B cell (primary cell): Measurements from ENCODE around the gene ENDOV. TPM values are rescaled to one million over a fixed set of nuclear protein-coding genes. Genes with fewer than 3 reads are reported as not detected.

ENCODE experiments used
- ATAC-seq: fragments of 200-7000 bp; cut with Tn5 transposase; one replicate; pipeline ENCODE4 v1.10.0; 2021; ENCODE audit warnings: low read depth, mild to moderate bottlenecking, moderate number of reproducible peaks, moderate library complexity
- CTCF ChIA-PET: fragments of 350-600 bp; sonication (Branson Sonifier 250); formaldehyde crosslinking; loops from one replicate; lab custom pipeline; 2021; ENCODE audit warnings: antibody characterized with exemption, inconsistent platforms; lab: Charles Lee
- POLR2A ChIA-PET: fragments of 350-600 bp; sonication (Branson Sonifier 250); formaldehyde crosslinking; loops from one replicate; lab custom pipeline; 2021; ENCODE audit warnings: antibody characterized with exemption; lab: Charles Lee
- DNase-seq: peaks from one replicate; pipeline ENCODE4 v3.0.0; 2013
- H2AFZ ChIP-seq: 2 replicates; pipeline ENCODE4 v1.6.1; 2012; ENCODE audit warnings: mild to moderate bottlenecking, low read depth, low read length; ENCODE audit not compliant: insufficient read depth, poor library complexity, severe bottlenecking
- H3K27ac ChIP-seq, 2 donors: 1 replicate in 1 of 2; 2 replicates in 1 of 2; pipeline ENCODE4 v1.5.1; 2012 to 2013; ENCODE audit warnings: low read length in 2 of 2, mild to moderate bottlenecking in 2 of 2, moderate library complexity in 1 of 2
- H3K27me3 ChIP-seq, 4 experiments: fragments of 200-600 bp in 1 of 4; sonication (generic) in 1 of 4; replicated peaks in 1 of 4; 1 replicate in 2 of 4; 2 replicates in 2 of 4; pipeline versions ENCODE4 v1.6.1 to v1.7.0; 2013 to 2016; ENCODE audit warnings: low read length in 3 of 4, mild to moderate bottlenecking in 2 of 4, mixed read lengths in 1 of 4, moderate library complexity in 1 of 4; ENCODE audit not compliant: insufficient read depth in 4 of 4, control insufficient read depth in 3 of 4; ENCODE audit errors: control extremely low read depth in 1 of 4
- H3K36me3 ChIP-seq, 2 experiments: replicated peaks in 1 of 2; 1 replicate in 1 of 2; 2 replicates in 1 of 2; pipeline versions ENCODE4 v1.6.1 to v1.7.1; 2013; ENCODE audit warnings: low read length in 1 of 2; ENCODE audit not compliant: insufficient read depth in 2 of 2, control insufficient read depth in 1 of 2; ENCODE audit errors: control extremely low read depth in 1 of 2, extremely low read depth in 1 of 2
- H3K4me1 ChIP-seq, 2 donors: fragments of 200-600 bp in 1 of 2; sonication (generic) in 1 of 2; 1 replicate in 1 of 2; 2 replicates in 1 of 2; pipeline versions ENCODE4 v1.5.1 to v1.6.1; 2013 to 2017; ENCODE audit warnings: low read length in 2 of 2; ENCODE audit not compliant: control insufficient read depth in 2 of 2, insufficient read depth in 2 of 2
- H3K4me2 ChIP-seq: replicated peaks from 2 replicates; pipeline ENCODE3; 2012; ENCODE audit warnings: mild to moderate bottlenecking, low read depth, low read length; ENCODE audit not compliant: poor library complexity, severe bottlenecking
- H3K4me3 ChIP-seq, 5 experiments: fragments of 200-600 bp in 1 of 5; sonication (generic) in 1 of 5; 1 replicate in 3 of 5; 2 replicates in 2 of 5; pipeline versions ENCODE4 v1.5.1 to v1.7.0; 2011 to 2016; ENCODE audit warnings: low read length in 4 of 5, mild to moderate bottlenecking in 4 of 5, low read depth in 2 of 5, control low read depth in 1 of 5, moderate library complexity in 1 of 5; ENCODE audit not compliant: insufficient read depth in 1 of 5; ENCODE audit errors: control extremely low read depth in 1 of 5, extremely low read depth in 1 of 5
- H3K79me2 ChIP-seq: fragments of 200-600 bp; sonication (generic); one replicate; pipeline ENCODE4 v1.6.0; 2016; ENCODE audit warnings: low read length; ENCODE audit not compliant: control insufficient read depth, insufficient read depth
- H3K9ac ChIP-seq: fragments of 200-600 bp; sonication (generic); 2 replicates; pipeline ENCODE4 v1.6.1; 2017; ENCODE audit warnings: mild to moderate bottlenecking, low read length, moderate library complexity
- H3K9me3 ChIP-seq, 3 donors: one replicate each; pipeline versions ENCODE4 v1.6.1 to v1.7.1; 2013; ENCODE audit warnings: low read length in 2 of 3; ENCODE audit not compliant: control insufficient read depth in 2 of 3, insufficient read depth in 1 of 3; ENCODE audit errors: control extremely low read depth in 1 of 3
- H4K20me1 ChIP-seq: 2 replicates; pipeline ENCODE4 v1.6.0; 2012; ENCODE audit warnings: mild to moderate bottlenecking, low read length; ENCODE audit not compliant: insufficient read depth, control insufficient read depth, poor library complexity, severe bottlenecking
- H3K27ac Mint-ChIP-seq: one replicate; pipeline ENCODE4 v1.8.0; 2021; ENCODE audit warnings: mixed read lengths
- H3K27me3 Mint-ChIP-seq: one replicate; pipeline ENCODE4 v1.8.0; 2021; ENCODE audit warnings: mixed read lengths
- H3K4me1 Mint-ChIP-seq: one replicate; pipeline ENCODE4 v1.8.0; 2021; ENCODE audit warnings: mixed read lengths
- H3K4me3 Mint-ChIP-seq: one replicate; pipeline ENCODE4 v1.8.0; 2021; ENCODE audit warnings: mixed read lengths
- H3K9me3 Mint-ChIP-seq: one replicate; pipeline ENCODE4 v1.8.0; 2022; ENCODE audit warnings: mixed read lengths; ENCODE audit not compliant: insufficient read depth
- EZH2 ChIP-seq: IDR thresholded peaks from 2 replicates; pipeline ENCODE4 v1.6.1; 2012; ENCODE audit warnings: borderline replicate concordance, low read depth, mild to moderate bottlenecking, moderate library complexity, low read length; ENCODE audit not compliant: insufficient read depth, poor library complexity, severe bottlenecking
- WGBS: methylation state at CpG from one replicate; pipeline ENCODE4 v1.1.5; 2013; ENCODE audit warnings: missing lambda C conversion rate; ENCODE audit not compliant: insufficient coverage; 5-methylcytosine and 5-hydroxymethylcytosine counted together
- intact Hi-C: fragments of 100-400 bp; cut with micrococcal nuclease; formaldehyde crosslinking; loops from one replicate; pipeline ENCODE4 v1.10.0; 2022
- polyA plus RNA-seq: library from polyadenylated mRNA; depleted of rRNA; stranded (reverse); fragments of >200 nt; gene quantifications from 2 replicates; pipeline ENCODE4 v1.2.3, GENCODE V29; 2012
- total RNA-seq, 2 donors: library from RNA; stranded (reverse); fragments of 120-200 nt in 1 of 2; gene quantifications; 1 replicate in 1 of 2; 2 replicates in 1 of 2; pipeline versions ENCODE4 v1.2.3 to v1.2.4, GENCODE V29; 2013 to 2022
- TF ChIP-seq, protein P1 (sequence below): fragments of 200-600 bp; IDR thresholded peaks from one replicate; pipeline ENCODE4 v1.8.0; 2022; ENCODE audit warnings: antibody characterized with exemption, mild to moderate bottlenecking

Gene ENDOV
- total and polyA plus RNA-seq, 2 donors (not counting 1 experiment from before 2014, with no cell fraction given): 25.3 to 49.5 TPM

DNA sequence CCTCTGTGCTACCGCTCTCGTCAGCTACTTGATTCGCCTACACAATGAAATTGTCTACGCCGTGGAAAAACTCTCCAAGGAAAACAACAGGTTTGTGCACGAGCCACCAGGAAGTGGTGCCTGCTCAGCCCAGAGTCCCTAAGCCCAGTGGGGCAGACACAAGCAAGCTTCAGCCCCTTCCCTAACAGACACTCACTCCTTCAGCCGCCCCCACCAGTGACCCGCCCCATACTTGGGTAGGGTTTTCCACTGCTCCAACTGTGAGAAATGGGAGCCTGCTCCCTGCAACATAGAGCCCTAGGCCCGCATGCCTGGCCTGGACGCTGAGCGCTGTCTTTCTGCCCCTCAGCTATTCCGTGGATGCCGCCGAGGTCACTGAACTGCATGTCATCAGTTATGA lies 28.6 kb upstream of the ENDOV start:
- no peak overlapping the region for H2AFZ ChIP-seq
- H3K4me1 ChIP-seq: no peaks in the 10 kb centered on the region
- intact Hi-C loops: no loop called here
- no peak overlapping the region for H3K4me2 ChIP-seq
- H3K4me3 Mint-ChIP-seq: no peak overlapping the region
- ChIA-PET POLR2A (interaction anchor here (0.6 kb wide), 1 partner anchor 486 kb away, joined by 6 read pairs; no protein-coding TSS in a partner anchor), CTCF (no interaction called here)
- DNase-seq (no peak), ATAC-seq (no peak)
- H3K27ac ChIP-seq: no peak overlapping the region
- H3K79me2 ChIP-seq: no peaks in the 10 kb centered on the region
- H3K9ac ChIP-seq: no peak overlapping the region
- no peaks in the 10 kb centered on the region for H3K9me3 Mint-ChIP-seq
- 100% methylated on average over 14 of the region's 14 CpGs for WGBS
- H3K4me3 ChIP-seq: no peak overlapping the region
- peaks cover 0 to 91% of the 10 kb centered on the region in 2 experiments for H3K36me3 ChIP-seq
- H3K27me3 ChIP-seq: no peaks in the 10 kb centered on the region
- peaks cover 7% of the 10 kb centered on the region for H4K20me1 ChIP-seq
- H3K27me3 Mint-ChIP-seq: no peaks in the 10 kb centered on the region
- TF ChIP-seq EZH2: no peak
- TF ChIP-seq, protein P1, sequence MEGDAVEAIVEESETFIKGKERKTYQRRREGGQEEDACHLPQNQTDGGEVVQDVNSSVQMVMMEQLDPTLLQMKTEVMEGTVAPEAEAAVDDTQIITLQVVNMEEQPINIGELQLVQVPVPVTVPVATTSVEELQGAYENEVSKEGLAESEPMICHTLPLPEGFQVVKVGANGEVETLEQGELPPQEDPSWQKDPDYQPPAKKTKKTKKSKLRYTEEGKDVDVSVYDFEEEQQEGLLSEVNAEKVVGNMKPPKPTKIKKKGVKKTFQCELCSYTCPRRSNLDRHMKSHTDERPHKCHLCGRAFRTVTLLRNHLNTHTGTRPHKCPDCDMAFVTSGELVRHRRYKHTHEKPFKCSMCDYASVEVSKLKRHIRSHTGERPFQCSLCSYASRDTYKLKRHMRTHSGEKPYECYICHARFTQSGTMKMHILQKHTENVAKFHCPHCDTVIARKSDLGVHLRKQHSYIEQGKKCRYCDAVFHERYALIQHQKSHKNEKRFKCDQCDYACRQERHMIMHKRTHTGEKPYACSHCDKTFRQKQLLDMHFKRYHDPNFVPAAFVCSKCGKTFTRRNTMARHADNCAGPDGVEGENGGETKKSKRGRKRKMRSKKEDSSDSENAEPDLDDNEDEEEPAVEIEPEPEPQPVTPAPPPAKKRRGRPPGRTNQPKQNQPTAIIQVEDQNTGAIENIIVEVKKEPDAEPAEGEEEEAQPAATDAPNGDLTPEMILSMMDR: no peak
- no peaks in the 10 kb centered on the region for H3K4me1 Mint-ChIP-seq
- no peak overlapping the region for H3K27ac Mint-ChIP-seq
- no peaks in the 10 kb centered on the region for H3K9me3 ChIP-seq

DNA sequence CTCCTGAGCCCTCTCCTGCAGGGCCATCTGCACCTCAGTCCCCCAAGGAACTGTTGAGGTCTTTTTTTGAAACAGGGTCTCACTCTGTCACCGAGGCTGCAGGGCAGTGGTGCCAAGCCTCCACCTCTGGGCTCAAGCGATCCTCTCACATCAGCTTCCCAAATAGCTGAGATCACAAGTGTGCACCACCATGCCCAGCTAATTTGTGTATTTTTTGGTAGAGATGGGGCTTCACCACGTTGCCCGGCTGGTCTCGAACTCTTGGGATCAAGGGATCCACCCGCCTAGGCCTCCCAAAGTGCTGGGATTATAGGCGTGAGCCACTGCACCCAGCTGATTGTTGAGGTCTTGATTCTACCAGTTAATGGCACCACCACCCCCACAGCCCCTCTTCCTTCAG lies 27.9 kb upstream of the ENDOV start:
- H3K36me3 ChIP-seq: peaks cover 0 to 89% of the 10 kb centered on the region in 2 experiments

More for the DNA sequence above, 27.9 kb upstream of the ENDOV start:
- no peaks in the 10 kb centered on the region for H3K4me1 ChIP-seq
- no peak for ATAC-seq
- no peak overlapping the region for H3K9ac ChIP-seq
- no peak for TF ChIP-seq EZH2
- TF ChIP-seq, protein P1: no peak
- CTCF ChIA-PET: no interaction called here
- H3K4me2 ChIP-seq: no peak overlapping the region
- H3K79me2 ChIP-seq: no peaks in the 10 kb centered on the region
- peaks cover 7% of the 10 kb centered on the region for H4K20me1 ChIP-seq
- intact Hi-C loops: no loop called here
- Mint-ChIP-seq H3K27ac (no peak overlapping the region), H3K9me3 (no peaks in the 10 kb centered on the region), H3K4me1 (no peaks in the 10 kb centered on the region), H3K27me3 (no peaks in the 10 kb centered on the region), H3K4me3 (no peak overlapping the region)
- no peak overlapping the region for H2AFZ ChIP-seq
- POLR2A ChIA-PET: interaction anchor here (0.6 kb wide), 1 partner anchor 487 kb away, joined by 6 read pairs; no protein-coding TSS in a partner anchor
- H3K9me3 ChIP-seq: no peaks in the 10 kb centered on the region
- H3K27ac ChIP-seq: no peak overlapping the region
- no peak overlapping the region for H3K4me3 ChIP-seq
- H3K27me3 ChIP-seq: no peaks in the 10 kb centered on the region
- DNase-seq: no peak
- 88% methylated on average over 6 of the region's 7 CpGs for WGBS
